NCI-H446 treated with DMSO at 0.1 percent for 48 hours (cell line): Measurements from ENCODE around the gene TFAP2A.

Source experiments
- DNase-seq: peaks from one replicate; lab custom pipeline; 2025; lab: John Stamatoyannopoulos, UW

TFAP2A gene

DNA sequence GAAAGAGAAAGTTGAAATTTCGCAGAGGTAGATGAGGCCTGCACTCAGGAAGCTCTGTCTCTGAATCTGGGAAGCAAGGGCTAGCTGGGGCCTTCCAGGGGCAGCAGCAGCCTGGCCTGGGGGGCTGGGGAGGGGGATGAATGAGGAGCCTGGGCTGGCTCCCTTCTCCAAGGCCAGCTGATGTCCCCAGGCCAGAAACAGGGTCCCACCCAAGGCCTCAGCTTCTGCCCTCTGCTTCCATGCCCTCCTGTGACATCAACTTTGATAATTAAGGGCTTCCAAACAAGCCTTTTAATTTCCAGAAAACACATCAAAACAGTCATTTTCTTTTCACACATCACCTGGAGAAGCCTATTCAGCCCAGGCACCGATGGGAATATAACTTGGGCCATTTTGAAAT is 15.4 kb downstream of the TFAP2A start:
- no peak for DNase-seq

DNA sequence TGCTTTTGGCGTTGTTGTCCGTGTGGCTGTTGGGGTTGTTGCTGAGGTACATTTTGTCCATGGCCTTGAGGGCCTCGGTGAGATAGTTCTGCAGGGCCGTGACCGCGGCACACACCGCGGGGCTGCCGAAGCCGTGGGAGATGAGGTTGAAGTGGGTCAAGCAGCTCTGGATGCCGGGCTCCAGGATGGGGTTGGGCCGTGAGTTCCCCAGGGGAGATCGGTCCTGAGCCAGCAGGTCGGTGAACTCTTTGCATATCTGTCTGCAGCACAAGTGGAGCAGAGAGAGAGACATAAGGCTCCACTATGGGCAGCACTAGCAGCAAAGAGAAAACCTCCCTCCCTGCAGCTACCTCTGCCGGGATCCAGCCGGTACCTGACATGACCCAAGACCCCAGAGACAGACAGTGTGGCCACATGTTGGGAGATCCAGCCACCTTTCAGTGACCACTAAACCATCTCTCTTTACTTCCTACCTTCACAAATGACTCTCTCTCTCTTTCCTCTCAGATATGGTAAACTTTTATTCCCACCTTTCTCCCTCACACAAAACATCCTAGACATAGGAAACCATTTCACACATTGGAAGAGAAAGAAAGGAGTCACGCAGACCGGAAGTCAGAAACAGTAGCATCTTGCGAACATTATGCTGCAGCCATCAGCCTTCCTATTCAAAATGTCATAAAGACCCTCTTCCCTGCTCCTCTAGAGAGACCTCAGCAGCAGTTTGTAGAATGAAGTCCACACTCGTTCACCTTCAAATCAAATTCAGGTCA is 16.2 kb downstream of the TFAP2A start:
- DNase-seq = no peak

DNA sequence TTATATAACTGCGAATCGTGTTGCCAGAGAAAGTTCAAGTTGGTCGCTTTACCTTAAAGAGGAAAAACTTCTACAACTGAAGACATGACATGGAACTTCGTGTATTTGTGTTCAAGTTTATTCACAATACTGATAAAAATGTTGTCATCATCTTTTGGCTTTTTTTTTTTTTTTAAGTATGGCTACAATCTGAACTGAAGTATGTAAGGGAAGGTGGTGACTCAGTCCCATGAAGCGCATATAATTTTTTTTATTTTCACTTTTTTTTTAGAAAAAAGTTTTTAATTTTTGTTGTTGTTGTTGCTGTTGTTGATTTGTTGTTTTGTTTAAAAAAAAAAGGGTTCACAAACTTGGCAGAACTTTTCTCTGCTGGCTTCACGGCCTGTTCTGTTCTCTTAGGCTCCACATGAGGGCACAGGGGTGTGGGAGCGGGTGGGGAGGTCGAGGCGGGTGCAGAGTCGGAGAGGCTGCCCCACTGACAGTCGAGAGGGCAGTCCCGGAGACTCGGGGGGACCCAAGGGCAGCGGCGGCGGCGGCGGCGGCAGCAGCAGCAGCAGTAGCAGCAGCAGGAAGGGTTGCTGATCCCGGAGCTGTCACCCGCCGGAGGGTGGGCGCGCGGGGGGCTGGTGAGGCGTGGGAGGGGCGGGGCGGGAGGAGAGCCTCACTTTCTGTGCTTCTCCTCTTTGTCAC is 17.0 kb downstream of the TFAP2A start:
- DNase-seq = no peak

- no peak for DNase-seq
Measured at GRCh38 chr6:10396785-10397184, 18.1 kb downstream of the TFAP2A start.

DNA sequence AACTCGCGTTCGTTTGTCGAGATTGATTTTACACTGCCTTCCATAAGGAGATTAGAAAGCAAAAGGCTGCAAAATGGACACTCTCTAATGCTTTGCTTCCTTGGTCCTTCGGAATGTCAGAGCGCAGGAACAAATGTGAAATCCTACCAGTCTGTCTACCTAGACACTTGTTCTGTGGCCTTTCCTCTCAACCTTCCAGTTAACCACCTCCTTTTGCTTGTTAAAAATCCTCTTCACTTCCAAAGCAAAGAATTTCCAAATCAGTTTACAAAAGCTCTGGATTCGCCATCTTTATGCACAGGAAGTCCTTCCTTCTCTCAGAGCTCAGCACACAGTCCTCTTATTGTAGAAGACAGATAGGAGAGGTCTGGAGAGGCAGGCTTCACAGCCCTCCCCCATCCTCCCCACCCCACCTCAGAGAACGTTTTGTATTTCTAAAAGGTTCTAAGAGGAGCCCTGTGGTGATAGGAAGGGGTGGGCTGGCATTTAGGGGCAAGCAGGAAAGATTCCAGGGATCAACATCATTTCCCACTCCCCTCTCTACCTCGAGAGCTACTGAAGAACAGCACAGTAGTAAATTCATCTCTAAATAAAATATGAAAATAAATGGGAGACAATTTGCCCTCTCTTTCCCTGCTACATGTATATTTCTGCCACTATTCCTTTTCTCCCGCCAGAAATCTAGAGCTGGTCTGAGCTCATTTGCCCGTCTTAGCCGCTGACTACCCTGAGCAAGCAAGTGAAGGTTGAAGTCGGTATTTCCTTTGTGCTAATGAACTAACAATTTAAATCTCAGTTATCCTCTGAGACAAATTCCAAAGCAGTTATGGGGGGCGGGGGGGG is 18.9 kb downstream of the TFAP2A start:
- DNase-seq = no peak

- DNase-seq = no peak
Measured at GRCh38 chr6:10395171-10395703, 19.6 kb downstream of the TFAP2A start.

DNA sequence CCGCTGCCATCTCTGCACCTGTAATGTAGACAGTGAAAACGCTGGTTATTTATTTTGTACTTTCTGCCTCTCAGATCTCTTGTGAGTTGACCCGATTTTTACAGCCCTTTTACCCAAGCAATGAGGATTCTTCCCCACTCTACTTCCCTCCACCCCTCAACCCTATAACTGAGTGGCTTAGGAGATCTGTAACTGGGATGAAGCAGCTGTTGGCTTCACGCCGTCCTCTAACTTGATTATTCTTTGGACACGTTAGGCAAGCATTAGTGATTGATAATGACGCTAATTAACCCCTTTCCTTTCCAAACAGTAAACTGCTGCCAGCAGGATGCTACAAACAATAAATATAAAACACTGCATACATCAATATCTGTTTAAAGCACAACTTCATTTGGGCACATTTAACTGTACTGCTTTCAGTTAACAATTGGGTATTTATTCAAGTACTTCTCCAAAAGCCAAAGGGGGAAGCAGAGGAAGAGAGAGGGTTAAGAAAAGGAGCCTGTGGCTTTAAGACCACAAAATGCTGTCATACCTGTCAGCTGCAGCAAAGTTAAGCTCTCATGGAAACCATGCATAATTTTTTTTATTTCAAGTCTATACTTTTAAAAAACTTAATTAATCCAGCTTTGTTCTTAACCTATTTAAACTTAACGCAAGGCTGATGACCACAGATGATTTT is 21.2 kb downstream of the TFAP2A start:
- no peak for DNase-seq

DNA sequence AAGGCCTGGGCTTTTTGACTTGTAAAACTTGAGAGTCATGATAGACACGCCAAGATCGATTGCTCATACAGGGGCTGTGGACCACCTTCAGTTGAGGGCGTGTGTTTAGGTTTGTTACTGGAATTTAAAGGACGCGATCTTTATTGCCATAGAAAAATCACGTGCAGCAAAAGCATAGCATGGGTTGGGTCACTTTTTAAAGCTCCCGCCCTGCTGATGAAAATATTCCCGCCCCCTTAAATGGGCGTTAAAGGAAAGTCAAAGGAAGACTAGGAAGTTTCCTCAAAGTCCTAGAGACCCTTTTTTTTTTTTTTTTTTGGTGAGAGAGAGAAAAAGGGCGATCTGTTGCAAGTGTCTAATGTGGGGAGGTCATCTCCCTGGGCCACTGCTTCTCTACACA is 23.1 kb downstream of the TFAP2A start:
- no peak for DNase-seq

DNA sequence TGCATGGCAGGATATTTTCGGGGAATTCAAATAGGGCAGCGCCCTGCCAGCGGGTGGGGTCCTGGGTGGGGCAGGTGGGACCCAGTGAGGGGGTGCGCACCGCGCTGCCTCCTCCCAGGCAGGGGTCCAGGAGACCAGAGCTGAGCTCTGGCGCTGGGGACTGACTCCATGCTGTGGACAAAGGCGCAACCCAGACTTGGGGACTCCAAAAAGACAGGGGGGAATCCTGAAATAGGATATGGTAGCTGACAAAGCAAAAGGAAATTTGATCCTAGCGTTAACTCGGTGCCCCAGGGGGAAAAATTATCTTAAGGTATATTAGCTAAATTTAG is 23.6 kb downstream of the TFAP2A start:
- DNase-seq = no peak

GRCh38 chr6:10390495-10391298 is 24.2 kb downstream of the TFAP2A start:
- no peak for DNase-seq

DNA sequence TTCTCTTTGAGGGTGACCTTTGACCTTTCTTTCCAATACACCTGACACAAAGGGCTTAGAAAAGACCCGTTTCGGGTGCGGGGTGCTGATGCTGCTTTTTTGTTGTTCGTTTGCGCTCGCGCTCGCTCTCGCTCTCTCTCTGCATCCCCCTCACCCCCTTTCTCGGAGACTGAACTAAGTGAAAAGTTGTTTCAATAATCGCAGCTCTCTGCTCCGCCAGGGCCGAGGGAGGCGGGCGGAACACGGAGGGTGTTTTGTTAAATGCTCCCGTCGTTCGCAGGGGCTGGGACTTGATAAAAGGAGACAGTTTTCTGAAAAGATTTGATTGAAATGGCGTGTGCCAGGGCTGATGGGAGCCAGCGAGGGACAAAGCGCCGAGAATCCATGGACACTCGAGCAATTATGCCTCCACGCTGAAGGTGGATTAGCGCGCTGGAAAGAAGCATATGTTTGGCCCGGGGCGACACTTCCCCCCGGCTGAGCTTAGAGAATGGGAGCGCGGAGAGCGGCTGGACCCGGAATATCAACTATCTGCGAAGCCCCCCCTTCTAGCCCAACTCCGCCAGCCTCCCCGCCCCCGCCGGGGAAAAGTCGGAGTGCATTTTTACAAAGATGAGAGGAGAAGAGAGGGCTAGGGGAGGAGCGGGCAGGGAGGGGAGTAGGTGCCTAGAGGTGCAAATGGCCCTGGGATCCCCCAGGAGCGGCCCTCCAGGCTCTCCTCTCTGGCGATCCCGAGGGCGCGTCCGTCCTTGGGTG is 25.0 kb downstream of the TFAP2A start:
- DNase-seq = no peak

- no peak for DNase-seq
Measured at GRCh38 chr6:10386756-10387654, 27.9 kb downstream of the TFAP2A start.

DNA sequence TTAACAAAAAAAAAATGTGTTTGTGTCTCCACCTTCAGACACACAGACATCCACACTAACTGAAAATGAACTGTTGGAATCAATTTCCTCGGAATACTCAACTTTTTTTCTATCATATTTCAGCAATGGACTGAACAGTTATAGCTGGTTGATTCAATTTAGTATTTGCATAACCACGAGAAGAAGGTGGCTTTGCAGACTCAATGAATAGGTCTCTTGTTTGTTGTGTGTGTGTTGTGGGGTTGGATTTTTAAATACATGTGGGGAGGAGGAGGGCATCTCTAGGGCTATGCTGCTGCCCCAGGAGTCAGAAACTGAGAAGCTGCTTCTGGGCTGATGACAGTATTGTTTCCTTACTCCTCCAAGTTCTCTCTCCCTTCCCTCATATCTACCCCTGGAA is 28.7 kb downstream of the TFAP2A start:
- no peak for DNase-seq

DNA sequence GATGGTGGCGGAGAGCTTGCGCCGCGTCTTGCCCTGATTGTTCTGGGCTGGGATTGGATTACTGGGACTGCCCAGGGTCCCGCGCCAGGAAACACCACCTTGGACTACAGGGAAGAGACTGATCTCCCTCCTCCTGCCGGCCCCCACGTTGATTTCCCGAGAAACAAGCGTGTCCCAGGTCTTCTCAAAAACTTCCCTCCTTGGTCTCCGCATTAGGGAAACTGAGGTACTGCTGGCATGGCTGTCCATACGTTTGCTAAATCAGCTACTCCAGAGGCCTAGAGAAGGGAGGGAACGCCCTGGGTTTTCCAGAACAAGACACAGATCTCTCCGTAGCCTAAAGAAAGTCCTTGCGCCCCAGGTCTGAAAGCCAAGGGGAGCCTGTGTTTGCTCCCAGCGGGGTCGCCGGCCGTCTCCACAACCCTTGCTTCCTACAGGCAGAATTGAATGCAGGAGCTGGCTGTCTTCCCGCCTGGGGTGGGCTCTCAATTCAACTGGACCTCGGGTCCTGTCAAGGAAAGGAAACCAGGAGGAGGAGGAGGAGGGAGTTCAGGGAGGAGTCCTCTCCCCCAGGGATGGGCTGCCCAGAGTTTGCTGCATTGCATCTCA is 29.2 kb downstream of the TFAP2A start:
- no peak for DNase-seq

DNA sequence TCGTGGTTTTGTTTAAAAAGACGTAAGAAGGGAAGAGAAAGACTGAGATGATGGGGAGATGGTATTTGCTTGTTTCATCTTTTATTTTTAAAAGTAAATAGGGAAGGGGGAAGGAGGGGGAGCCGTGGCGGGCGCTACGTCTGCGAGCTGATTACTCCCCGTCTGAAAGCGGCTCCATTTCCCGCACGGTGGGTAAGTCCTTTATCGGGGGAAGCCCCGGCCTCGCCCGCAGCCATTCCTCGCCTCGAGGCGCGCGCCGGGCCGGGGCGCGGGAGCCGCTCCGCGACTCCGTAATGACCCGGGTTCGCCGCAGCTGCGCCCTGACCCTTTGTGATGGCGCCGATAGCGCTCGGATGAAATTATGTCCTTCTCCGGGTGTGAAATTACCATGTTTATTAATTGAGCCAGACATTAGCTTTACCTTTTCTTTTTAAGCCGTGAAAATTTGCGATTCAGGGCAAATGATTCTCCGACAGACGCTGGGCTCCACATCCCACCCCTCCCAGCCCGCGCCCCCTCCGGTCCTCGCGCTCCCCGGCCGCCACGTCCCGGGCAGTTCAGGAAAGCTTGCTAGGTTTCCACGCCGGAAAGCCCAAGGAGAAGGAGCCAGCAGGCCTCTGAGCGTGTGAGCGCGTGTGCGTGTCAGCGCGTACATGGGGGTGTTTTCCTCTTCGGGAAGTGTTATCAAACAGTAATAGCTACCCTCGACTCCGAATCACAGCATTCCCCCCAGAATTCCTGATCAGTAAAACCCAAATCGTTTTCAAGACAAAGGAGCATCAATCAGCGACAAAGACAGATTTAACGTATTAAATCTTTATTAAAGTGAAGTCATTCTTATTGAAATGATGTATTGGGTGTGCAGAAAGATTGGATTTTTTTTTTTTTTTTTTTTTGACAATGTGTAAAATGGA is 30.0 kb downstream of the TFAP2A start:
- no peak for DNase-seq

- DNase-seq = no peak
Measured at GRCh38 chr6:10384091-10384609, 30.7 kb downstream of the TFAP2A start.

DNA sequence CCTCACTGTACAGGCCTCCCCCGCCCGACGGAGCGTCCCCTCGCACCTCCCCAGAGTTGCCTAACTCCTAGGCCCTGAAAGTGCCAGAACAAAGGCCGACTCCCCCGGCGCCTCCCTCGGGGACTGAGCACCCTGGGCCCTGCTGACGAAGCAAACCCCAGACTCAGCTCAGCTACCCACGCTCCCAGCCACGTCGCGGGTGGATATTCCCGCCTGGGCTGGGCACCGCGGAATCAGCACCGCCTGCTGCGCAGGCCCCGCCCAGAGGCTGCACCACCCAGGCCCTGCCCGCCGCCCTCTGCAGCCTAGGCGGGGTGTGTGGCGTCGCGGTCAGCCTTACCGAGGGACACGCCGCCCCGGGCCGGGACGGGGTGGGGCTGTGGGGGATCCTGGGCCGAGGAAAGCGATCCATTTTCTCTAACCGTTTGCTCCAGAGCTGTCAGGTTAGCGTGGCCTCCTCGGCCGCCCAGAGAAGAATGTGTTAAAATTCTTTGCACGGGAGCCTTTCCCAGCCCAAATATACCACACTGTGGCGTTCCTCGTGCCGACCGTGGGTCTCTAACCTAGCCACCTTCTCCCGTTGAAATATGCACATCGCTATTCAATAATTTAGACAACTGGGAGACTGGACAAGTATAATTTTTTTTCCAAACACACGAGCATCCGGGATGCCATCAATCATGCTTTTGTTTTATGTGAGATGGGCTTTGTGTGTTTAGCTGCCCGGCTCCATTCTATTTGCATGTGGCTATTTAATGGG is 31.4 kb downstream of the TFAP2A start:
- no peak for DNase-seq
